Measurements from ENCODE around the gene HOXB2. TPM values are rescaled to one million over a fixed set of nuclear protein-coding genes. Genes with fewer than 3 reads are reported as not detected.

HOXB2 gene
- total and polyA plus RNA-seq, 9 of the 15 experiments (the other 6 are each of a cell fraction or from before 2014, with no cell fraction given): 2.1 to 97.7 (median 21.2) TPM

DNA sequence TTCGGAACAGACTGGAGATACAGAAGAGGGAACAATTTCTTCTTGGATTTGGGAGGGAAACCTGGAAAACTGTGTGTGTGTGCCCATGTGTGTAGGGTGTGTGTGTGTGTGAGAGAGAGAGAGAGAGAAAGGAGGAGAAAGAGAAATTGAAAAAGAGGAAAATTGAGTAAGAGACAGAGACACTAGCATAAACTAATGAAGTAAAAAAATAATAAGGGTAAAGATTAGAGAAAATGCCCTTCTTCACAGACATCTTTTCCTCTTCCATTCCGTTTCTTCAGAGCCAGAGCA lies 13.9 kb upstream of the HOXB2 start:
- no peak for FAIRE-seq
- Histone ChIP-seq H3K4me2 (ENCODE audit: insufficient read depth, low read length) (no peak overlapping the region), H3K9ac (ENCODE audit: insufficient read depth in 1 of 2, low read depth in 2 of 2, low read length in 2 of 2) (peak overlapping the region in 1 of 2 experiments; percentile 54; a peak in 1 of 4 replicates), H2AFZ (ENCODE audit: low read depth, low read length) (no peak overlapping the region), H3K27me3 (ENCODE audit: control insufficient read depth in 2 of 2, insufficient read depth in 2 of 2, low read length in 2 of 2) (no peaks in the 10 kb centered on the region), H3K9me1 (ENCODE audit: control insufficient read depth, insufficient read depth, low read length) (peaks cover 6% of the 10 kb centered on the region), H3K36me3 (ENCODE audit: control insufficient read depth, insufficient read depth, low read length) (peaks cover 73% of the 10 kb centered on the region; the same call in 2 of the 3 replicates), H3K4me1 (replicated peaks in 1 of 2; ENCODE audit: control insufficient read depth in 2 of 2, insufficient read depth in 2 of 2, low read length in 2 of 2) (peaks cover 38 to 44% of the 10 kb centered on the region in 2 experiments), H3K9me3 (replicated peaks; ENCODE audit: control insufficient read depth, insufficient read depth, low read depth, low read length) (no peaks in the 10 kb centered on the region), H3K79me2 (ENCODE audit: control insufficient read depth, insufficient read depth, low read length) (peaks cover 46% of the 10 kb centered on the region), H3K4me3 (no peak overlapping the region), H3K27ac (ENCODE audit: extremely low read depth, low read depth, low read length) (no peak overlapping the region; the same call in 2 of the 3 replicates), H4K20me1 (replicated peaks; ENCODE audit: control insufficient read depth, insufficient read depth, low read length) (no peaks in the 10 kb centered on the region)
- 91% methylated on average over 2 of the region's 2 CpGs for WGBS (ENCODE audit: insufficient coverage, low coverage, missing lambda C conversion rate)
- no peak for ATAC-seq
- ChIA-PET POLR2A (interaction anchor here (1.2 to 2.1 kb wide), 2 partner anchors 9 to 11 kb away, joined by 8 to 12 read pairs; no protein-coding TSS in a partner anchor), CTCF (ENCODE audit: low intra/inter-chr PET ratio) (no interaction called here)
- no TSS peak for BruUV-seq (replicated peaks)
- DNase-seq (ENCODE audit: extremely low read depth in 1 of 4, low spot score in 3 of 4): no peak
- in situ Hi-C loops (cut with MboI): no loop called here
- intact Hi-C loops (cut with micrococcal nuclease): no loop called here
- TF ChIP-seq NR3C1 (CRISPR knock-in tag; IDR thresholded peaks at IDR 0.05) (no peak), SRF (CRISPR knock-in tag; IDR thresholded peaks at IDR 0.05) (no peak), YBX1 (IDR thresholded peaks at IDR 0.05) (no peak), MYBL2 (IDR thresholded peaks at IDR 0.05; ENCODE audit: low read depth) (no peak), MYBL2 (CRISPR knock-in tag; IDR thresholded peaks at IDR 0.05; ENCODE audit: borderline replicate concordance) (no peak), SETDB1 (IDR thresholded peaks at IDR 0.05; ENCODE audit: low read length) (no peak)
- TF ChIP-seq, protein P1, sequence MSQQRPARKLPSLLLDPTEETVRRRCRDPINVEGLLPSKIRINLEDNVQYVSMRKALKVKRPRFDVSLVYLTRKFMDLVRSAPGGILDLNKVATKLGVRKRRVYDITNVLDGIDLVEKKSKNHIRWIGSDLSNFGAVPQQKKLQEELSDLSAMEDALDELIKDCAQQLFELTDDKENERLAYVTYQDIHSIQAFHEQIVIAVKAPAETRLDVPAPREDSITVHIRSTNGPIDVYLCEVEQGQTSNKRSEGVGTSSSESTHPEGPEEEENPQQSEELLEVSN (IDR thresholded peaks at IDR 0.05; ENCODE audit: borderline replicate concordance in 1 of 2, extremely low read depth in 1 of 2, insufficient read depth in 1 of 2, insufficient read length in 1 of 2, low read depth in 1 of 2, low read length in 1 of 2, poor library complexity in 1 of 2, severe bottlenecking in 1 of 2): no peak
- TF ChIP-seq, protein P2, sequence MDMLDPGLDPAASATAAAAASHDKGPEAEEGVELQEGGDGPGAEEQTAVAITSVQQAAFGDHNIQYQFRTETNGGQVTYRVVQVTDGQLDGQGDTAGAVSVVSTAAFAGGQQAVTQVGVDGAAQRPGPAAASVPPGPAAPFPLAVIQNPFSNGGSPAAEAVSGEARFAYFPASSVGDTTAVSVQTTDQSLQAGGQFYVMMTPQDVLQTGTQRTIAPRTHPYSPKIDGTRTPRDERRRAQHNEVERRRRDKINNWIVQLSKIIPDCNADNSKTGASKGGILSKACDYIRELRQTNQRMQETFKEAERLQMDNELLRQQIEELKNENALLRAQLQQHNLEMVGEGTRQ (CRISPR knock-in tag; IDR thresholded peaks at IDR 0.05): no peak
- TF ChIP-seq, protein P3, sequence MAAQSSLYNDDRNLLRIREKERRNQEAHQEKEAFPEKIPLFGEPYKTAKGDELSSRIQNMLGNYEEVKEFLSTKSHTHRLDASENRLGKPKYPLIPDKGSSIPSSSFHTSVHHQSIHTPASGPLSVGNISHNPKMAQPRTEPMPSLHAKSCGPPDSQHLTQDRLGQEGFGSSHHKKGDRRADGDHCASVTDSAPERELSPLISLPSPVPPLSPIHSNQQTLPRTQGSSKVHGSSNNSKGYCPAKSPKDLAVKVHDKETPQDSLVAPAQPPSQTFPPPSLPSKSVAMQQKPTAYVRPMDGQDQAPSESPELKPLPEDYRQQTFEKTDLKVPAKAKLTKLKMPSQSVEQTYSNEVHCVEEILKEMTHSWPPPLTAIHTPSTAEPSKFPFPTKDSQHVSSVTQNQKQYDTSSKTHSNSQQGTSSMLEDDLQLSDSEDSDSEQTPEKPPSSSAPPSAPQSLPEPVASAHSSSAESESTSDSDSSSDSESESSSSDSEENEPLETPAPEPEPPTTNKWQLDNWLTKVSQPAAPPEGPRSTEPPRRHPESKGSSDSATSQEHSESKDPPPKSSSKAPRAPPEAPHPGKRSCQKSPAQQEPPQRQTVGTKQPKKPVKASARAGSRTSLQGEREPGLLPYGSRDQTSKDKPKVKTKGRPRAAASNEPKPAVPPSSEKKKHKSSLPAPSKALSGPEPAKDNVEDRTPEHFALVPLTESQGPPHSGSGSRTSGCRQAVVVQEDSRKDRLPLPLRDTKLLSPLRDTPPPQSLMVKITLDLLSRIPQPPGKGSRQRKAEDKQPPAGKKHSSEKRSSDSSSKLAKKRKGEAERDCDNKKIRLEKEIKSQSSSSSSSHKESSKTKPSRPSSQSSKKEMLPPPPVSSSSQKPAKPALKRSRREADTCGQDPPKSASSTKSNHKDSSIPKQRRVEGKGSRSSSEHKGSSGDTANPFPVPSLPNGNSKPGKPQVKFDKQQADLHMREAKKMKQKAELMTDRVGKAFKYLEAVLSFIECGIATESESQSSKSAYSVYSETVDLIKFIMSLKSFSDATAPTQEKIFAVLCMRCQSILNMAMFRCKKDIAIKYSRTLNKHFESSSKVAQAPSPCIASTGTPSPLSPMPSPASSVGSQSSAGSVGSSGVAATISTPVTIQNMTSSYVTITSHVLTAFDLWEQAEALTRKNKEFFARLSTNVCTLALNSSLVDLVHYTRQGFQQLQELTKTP (IDR thresholded peaks at IDR 0.05; ENCODE audit: low read depth in 1 of 2, partially characterized antibody in 2 of 2): no peak
- TF ChIP-seq, protein P4, sequence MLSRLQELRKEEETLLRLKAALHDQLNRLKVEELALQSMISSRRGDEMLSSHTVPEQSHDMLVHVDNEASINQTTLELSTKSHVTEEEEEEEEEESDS (CRISPR knock-in tag; IDR thresholded peaks at IDR 0.05): no peak
